Astrocyte of the cerebellum (primary cell): ENCODE measurements around the gene PDE6A.

ENCODE experiments used
- DNase-seq: peaks from one replicate; pipeline ENCODE4 v3.0.0-alpha.2; 2011; ENCODE audit warnings: low read depth
- H3K4me3 ChIP-seq: 2 replicates; pipeline ENCODE4 v1.5.1; 2011; ENCODE audit warnings: mild to moderate bottlenecking, low read depth, low read length, moderate library complexity
- CTCF ChIP-seq: IDR thresholded peaks from 2 replicates; pipeline ENCODE4 v1.5.1; 2012; ENCODE audit warnings: low read length, low read depth, moderate library complexity, mild to moderate bottlenecking; ENCODE audit errors: missing control alignments
- in situ Hi-C: cut with HindIII; loops from 2 replicates; pipeline ENCODE4 v1.10.0; 2017; ENCODE audit warnings: low sequenced_read_pairs

PDE6A gene

DNA sequence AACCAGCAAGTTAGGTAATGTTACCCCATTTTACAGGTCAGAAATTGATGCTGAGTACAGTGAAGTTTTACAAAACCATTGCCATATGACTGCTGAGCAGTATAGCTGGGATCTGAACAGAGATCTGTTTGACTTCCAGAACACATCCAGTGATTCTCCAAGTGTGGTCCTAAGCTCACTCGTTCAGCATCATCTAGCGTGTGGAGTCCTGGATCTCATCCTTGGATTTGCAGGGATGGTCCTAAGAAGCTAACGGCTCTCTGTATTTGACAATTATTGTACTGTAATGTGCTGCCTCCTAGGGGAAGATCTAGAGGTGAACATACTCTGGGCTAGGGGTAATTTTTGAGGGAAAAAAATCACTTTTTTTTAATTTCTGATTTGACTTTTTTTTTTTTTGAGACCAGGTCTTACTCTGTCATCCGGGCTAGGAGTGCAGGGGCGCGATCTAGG is 17.4 kb upstream of the PDE6A start:
- TF ChIP-seq CTCF: peak; percentile 68
- peak; percentile 59 for DNase-seq
- in situ Hi-C loops: no loop called here
- H3K4me3 ChIP-seq: no peak overlapping the region

DNA sequence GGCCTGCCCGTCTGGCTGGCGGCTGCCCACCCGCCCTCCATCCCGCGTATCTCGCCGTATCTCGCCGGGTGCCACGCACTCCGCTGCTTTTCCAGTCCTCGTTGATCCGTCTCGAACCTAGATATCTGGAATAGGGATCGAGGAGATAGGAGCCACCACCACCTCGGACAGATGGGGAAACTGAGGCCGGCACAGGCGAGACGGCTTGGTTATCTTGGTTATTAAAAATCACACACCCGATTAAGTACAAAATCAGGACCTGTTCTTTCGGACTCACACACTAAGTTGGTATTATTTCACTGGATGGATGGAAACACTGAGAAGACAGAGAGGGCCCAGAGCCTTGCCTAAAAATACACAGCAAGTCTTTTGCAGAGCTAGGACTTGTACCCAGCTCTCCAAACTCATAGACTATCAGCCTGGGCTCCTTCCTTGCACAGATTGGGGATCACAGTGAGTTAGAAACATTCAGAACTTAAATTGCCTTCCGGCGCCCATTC is 16.6 kb upstream of the PDE6A start:
- in situ Hi-C loops: no loop called here
- TF ChIP-seq CTCF: no peak

GRCh38 chr5:149960272-149961185 is 15.9 kb upstream of the PDE6A start, which contains the start of gene SLC26A2:
Gene SLC26A2, plus strand, starts transcription at chr5:149960758. Its CDS starts 16,895 bp downstream, at chr5:149977653.
- in situ Hi-C loops: no loop called here
- TF ChIP-seq CTCF: no peak
- peak; percentile 91 for DNase-seq
- peak within 1 kb of the TSS; percentile 77 for H3K4me3 ChIP-seq

More for the DNA sequence above, 16.6 kb upstream of the PDE6A start:
- no peak for DNase-seq
- H3K4me3 ChIP-seq: peak overlapping the region; percentile 77

DNA sequence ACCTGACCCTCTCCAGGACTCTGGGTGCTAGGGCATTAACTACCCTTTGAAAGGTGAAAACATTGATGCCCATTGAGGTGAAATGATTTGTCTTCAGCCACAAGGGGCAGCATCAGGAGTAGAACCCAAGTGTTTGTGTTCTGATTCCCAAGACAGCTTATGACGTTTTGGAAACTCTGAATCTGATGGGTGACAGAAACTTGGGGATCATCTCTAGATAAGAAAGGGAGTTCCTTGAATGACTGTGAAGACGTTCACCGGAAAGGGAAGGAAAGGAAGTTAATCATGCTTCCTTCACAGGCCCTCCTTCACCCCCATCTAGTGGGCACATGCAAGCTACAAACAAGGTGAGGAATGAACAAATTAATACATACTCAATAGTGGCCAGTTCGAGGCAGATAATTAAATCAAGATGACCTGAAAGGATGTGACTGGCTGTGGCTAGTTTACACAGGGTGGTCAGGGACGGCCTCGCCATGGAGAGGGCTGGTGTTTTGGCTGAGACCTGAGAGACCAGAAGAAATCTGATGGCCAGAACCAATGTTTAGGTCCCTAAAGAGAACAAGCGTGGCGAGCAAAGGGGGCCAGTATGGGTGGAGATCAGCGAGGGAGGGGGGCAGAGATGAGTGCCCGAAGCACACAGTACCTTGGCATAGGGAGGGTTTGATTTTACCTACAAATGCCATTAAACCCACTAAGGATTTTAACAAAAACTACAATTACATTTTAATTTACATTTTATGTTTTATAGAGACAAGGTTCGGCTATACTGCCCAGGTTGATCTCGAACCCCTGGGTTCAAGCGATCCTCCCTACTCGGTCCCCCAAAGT is 15.0 kb upstream of the PDE6A start:
- H3K4me3 ChIP-seq: peak overlapping the region; percentile 77
- no peak for DNase-seq
- TF ChIP-seq CTCF: peak; percentile 57
- in situ Hi-C loops: no loop called here

DNA sequence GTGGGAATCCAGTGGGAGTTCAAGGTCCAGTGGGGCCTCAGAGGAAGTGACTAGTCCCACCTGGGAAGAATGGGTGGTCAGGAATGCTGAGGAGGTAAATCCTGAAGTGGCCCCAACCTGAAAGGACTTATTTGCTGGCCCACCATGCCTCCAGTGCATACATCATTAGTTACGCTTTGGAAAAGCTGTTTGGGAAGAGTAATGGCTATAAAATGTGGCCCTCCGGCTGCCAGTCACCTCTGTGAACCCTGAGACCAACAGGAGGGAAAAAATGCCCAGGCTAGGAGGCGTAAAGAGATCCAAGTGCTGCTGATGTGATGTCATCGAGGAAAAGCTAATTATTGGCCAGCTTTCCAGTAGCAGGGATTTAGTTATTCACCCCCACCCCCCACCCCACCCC is 13.3 kb upstream of the PDE6A start:
- TF ChIP-seq CTCF: no peak
- no peak for DNase-seq
- no peak overlapping the region for H3K4me3 ChIP-seq
- in situ Hi-C loops: no loop called here

DNA sequence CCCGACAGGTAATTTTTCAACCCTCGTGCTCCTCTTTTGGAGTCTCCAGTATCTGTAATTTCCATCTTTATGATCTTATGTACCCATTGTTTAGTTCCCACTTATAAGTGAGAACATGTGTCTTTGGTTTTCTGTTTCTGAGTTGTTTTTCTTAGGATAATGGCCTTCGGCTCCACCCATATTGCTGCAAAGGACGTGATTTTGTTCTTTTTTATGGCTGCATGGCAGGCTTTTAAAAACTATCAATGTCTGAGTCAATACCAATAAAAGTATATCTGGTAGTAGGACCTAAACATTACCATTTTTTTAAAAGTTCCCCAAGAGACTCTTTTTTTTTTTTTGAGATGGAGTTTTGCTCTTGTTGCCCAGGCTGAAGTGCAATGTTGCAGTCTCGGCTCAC is 12.1 kb upstream of the PDE6A start:
- in situ Hi-C loops: no loop called here
- no peak overlapping the region for H3K4me3 ChIP-seq

More for the DNA sequence above, 12.1 kb upstream of the PDE6A start:
- DNase-seq: no peak
- no peak for TF ChIP-seq CTCF
